Measurements from ENCODE around the gene SPTB.

The SPTB gene

DNA sequence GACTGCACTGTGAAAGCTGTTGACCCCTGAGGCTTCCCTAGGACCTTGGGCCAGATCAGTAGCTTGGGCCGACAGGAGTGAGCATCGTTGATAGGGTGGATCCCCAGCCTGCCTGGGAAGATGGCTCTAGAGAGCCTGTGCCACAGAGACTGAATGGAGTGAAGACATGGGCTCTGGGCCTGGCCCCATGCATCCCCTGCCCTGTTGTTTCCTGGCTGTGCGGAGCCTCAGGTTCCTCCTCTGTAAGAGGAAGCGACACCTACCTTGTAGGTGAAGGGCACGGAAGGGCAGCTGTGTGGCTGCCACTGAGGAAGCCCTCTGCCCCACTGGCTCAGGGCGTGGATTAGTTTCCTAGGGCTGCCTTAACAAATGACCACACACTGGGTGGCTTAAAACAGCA, 151.6 kb downstream of the SPTB start:
- peaks cover 19% of the 10 kb centered on the region for H3K4me1 ChIP-seq (ENCODE audit: low read length)
- no peak overlapping the region for H3K9ac ChIP-seq (ENCODE audit: low read length)
- H3K27ac ChIP-seq (ENCODE audit: low read length): no peak overlapping the region
- no peak overlapping the region for H3K4me3 ChIP-seq (ENCODE audit: low read length)
- H2AFZ ChIP-seq (ENCODE audit: low read depth, low read length): no peak overlapping the region
- no peak overlapping the region for H3K4me2 ChIP-seq (ENCODE audit: low read length)
- H3K79me2 ChIP-seq (ENCODE audit: low read length): no peaks in the 10 kb centered on the region
- no peaks in the 10 kb centered on the region for H3K36me3 ChIP-seq (replicated peaks; ENCODE audit: low read depth, low read length)
- no peaks in the 10 kb centered on the region for H4K20me1 ChIP-seq (ENCODE audit: insufficient read depth, low read length)
- TF ChIP-seq, protein P1, sequence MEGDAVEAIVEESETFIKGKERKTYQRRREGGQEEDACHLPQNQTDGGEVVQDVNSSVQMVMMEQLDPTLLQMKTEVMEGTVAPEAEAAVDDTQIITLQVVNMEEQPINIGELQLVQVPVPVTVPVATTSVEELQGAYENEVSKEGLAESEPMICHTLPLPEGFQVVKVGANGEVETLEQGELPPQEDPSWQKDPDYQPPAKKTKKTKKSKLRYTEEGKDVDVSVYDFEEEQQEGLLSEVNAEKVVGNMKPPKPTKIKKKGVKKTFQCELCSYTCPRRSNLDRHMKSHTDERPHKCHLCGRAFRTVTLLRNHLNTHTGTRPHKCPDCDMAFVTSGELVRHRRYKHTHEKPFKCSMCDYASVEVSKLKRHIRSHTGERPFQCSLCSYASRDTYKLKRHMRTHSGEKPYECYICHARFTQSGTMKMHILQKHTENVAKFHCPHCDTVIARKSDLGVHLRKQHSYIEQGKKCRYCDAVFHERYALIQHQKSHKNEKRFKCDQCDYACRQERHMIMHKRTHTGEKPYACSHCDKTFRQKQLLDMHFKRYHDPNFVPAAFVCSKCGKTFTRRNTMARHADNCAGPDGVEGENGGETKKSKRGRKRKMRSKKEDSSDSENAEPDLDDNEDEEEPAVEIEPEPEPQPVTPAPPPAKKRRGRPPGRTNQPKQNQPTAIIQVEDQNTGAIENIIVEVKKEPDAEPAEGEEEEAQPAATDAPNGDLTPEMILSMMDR (IDR thresholded peaks at IDR 0.05; ENCODE audit: low read depth, low read length): no peak
- TF ChIP-seq EZH2phosphoT487 (IDR thresholded peaks at IDR 0.05; ENCODE audit: low read depth): no peak
- H3K27me3 ChIP-seq (ENCODE audit: low read depth, low read length): peaks cover 8% of the 10 kb centered on the region; the same call in 1 of the 2 replicates
- H3K9me3 ChIP-seq (ENCODE audit: insufficient read depth, low read length): no peaks in the 10 kb centered on the region

DNA sequence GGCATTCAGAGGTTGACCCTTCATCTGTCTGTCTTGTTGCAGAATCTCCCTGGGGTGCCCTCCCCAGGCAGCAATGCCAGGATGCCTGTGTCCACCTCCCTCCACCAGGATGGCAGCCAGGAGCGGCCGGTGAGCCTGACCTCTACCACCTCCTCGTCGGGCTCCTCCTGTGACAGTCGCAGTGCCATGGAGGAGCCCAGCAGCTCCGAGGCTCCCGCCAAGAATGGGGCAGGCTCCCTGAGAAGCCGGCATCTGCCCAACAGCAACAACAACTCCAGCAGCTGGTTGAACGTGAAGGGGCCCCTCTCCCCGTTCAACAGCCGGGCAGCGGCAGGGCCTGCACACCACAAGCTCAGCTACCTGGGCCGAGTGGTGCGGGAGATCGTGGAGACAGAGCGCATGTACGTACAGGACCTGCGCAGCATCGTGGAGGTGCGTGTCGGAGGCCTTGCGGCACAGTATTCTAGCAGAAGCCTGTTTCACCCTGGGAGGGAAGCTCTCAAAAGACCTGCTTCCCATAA, 152.1 kb downstream of the SPTB start:
- no peak for TF ChIP-seq EZH2phosphoT487 (IDR thresholded peaks at IDR 0.05; ENCODE audit: low read depth)
- TF ChIP-seq, protein P1 (IDR thresholded peaks at IDR 0.05; ENCODE audit: low read depth, low read length): no peak
- no peak overlapping the region for H3K9ac ChIP-seq (ENCODE audit: low read length)
- H3K4me1 ChIP-seq (ENCODE audit: low read length): peaks cover 19% of the 10 kb centered on the region
- no peak overlapping the region for H3K4me2 ChIP-seq (ENCODE audit: low read length)
- H3K36me3 ChIP-seq (replicated peaks; ENCODE audit: low read depth, low read length): no peaks in the 10 kb centered on the region
- no peak overlapping the region for H2AFZ ChIP-seq (ENCODE audit: low read depth, low read length)
- H3K9me3 ChIP-seq (ENCODE audit: insufficient read depth, low read length): no peaks in the 10 kb centered on the region
- H3K27me3 ChIP-seq (ENCODE audit: low read depth, low read length): peaks cover 8% of the 10 kb centered on the region; the same call in 1 of the 2 replicates
- H4K20me1 ChIP-seq (ENCODE audit: insufficient read depth, low read length): no peaks in the 10 kb centered on the region
- H3K27ac ChIP-seq (ENCODE audit: low read length): no peak overlapping the region
- no peak overlapping the region for H3K4me3 ChIP-seq (ENCODE audit: low read length)
- H3K79me2 ChIP-seq (ENCODE audit: low read length): no peaks in the 10 kb centered on the region

DNA sequence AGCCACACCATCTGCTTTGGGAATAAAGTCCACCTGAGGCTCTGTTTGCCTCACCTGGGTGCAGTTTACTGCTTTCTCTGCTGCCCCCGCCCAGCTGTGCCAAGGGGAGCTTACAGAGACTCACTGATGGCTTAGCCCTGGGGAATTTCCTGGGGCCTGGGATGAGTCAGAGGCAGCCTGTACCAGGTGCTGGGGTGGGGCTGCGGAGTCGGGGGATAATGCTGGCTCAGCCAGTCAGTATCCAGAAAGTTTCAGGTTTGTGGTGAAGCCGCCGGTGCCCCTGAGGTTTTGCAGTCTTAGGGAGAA, 153.2 kb downstream of the SPTB start:
- Histone ChIP-seq H3K4me3 (ENCODE audit: low read length) (no peak overlapping the region), H3K9ac (ENCODE audit: low read length) (no peak overlapping the region), H3K36me3 (replicated peaks; ENCODE audit: low read depth, low read length) (no peaks in the 10 kb centered on the region), H3K27ac (ENCODE audit: low read length) (no peak overlapping the region), H3K4me2 (ENCODE audit: low read length) (peak overlapping the region; percentile 39), H3K79me2 (ENCODE audit: low read length) (no peaks in the 10 kb centered on the region), H2AFZ (ENCODE audit: low read depth, low read length) (no peak overlapping the region), H3K27me3 (ENCODE audit: low read depth, low read length) (peaks cover 8% of the 10 kb centered on the region; the same call in 1 of the 2 replicates), H3K9me3 (ENCODE audit: insufficient read depth, low read length) (no peaks in the 10 kb centered on the region), H4K20me1 (ENCODE audit: insufficient read depth, low read length) (no peaks in the 10 kb centered on the region), H3K4me1 (ENCODE audit: low read length) (peaks cover 19% of the 10 kb centered on the region)
- no peak for TF ChIP-seq EZH2phosphoT487 (IDR thresholded peaks at IDR 0.05; ENCODE audit: low read depth)
- TF ChIP-seq, protein P1 (IDR thresholded peaks at IDR 0.05; ENCODE audit: low read depth, low read length): no peak

DNA sequence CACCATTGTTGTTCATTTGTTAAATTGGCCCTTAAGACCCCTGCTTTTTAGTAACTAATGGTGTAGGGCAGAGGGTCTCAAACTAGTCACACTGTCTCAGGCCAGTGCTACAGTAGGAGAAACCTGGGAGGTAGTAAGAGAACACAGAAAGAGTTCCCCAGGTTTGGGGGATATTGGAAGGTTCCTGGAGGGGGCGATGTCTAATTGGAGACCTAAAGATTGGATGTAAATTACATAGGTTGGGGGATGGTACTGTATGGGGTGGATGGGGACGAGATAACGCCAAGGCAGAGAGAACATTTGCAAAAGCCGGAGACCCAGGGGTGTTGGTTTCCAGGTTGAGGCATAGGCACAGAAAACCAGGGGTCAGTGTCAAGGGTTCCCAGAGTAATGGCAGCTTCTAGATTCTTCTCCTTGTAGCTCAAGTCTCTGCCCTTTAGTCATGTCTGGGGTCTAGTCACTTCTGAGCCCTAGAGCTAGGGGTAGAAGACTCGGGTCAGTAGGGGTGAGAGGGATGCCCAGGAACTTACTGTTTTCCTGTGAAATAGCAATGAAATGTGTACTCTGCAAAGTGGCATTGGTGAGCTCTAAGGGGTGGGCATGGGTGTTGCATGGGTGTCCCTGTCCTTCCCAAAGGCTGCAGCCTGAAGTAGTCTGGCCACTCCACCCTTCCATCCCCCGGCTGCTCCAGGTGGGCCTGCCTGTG, 153.7 kb downstream of the SPTB start:
- Histone ChIP-seq H3K4me1 (ENCODE audit: low read length) (peaks cover 19% of the 10 kb centered on the region), H3K4me2 (ENCODE audit: low read length) (peak overlapping the region; percentile 39), H3K4me3 (ENCODE audit: low read length) (no peak overlapping the region), H3K9ac (ENCODE audit: low read length) (no peak overlapping the region), H2AFZ (ENCODE audit: low read depth, low read length) (no peak overlapping the region), H4K20me1 (ENCODE audit: insufficient read depth, low read length) (no peaks in the 10 kb centered on the region), H3K27me3 (ENCODE audit: low read depth, low read length) (peaks cover 8% of the 10 kb centered on the region; the same call in 1 of the 2 replicates), H3K36me3 (replicated peaks; ENCODE audit: low read depth, low read length) (no peaks in the 10 kb centered on the region), H3K9me3 (ENCODE audit: insufficient read depth, low read length) (no peaks in the 10 kb centered on the region), H3K79me2 (ENCODE audit: low read length) (no peaks in the 10 kb centered on the region), H3K27ac (ENCODE audit: low read length) (no peak overlapping the region)
- TF ChIP-seq EZH2phosphoT487 (IDR thresholded peaks at IDR 0.05; ENCODE audit: low read depth): no peak
- TF ChIP-seq, protein P1 (IDR thresholded peaks at IDR 0.05; ENCODE audit: low read depth, low read length): no peak
